ENCODE data around the gene SYT1.

The SYT1 gene

GRCh38 chr12:78898416-78898815, 33.8 kb downstream of the SYT1 start:
- TF ChIP-seq, protein P1, sequence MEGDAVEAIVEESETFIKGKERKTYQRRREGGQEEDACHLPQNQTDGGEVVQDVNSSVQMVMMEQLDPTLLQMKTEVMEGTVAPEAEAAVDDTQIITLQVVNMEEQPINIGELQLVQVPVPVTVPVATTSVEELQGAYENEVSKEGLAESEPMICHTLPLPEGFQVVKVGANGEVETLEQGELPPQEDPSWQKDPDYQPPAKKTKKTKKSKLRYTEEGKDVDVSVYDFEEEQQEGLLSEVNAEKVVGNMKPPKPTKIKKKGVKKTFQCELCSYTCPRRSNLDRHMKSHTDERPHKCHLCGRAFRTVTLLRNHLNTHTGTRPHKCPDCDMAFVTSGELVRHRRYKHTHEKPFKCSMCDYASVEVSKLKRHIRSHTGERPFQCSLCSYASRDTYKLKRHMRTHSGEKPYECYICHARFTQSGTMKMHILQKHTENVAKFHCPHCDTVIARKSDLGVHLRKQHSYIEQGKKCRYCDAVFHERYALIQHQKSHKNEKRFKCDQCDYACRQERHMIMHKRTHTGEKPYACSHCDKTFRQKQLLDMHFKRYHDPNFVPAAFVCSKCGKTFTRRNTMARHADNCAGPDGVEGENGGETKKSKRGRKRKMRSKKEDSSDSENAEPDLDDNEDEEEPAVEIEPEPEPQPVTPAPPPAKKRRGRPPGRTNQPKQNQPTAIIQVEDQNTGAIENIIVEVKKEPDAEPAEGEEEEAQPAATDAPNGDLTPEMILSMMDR (IDR thresholded peaks at IDR 0.05; ENCODE audit: low read depth, low read length) = no peak
- Histone ChIP-seq H3K27ac (no peak overlapping the region), H3K9me3 (ENCODE audit: severe bottlenecking) (no peaks in the 10 kb centered on the region), H3K27me3 (ENCODE audit: insufficient read depth, low read depth, severe bottlenecking) (no peaks in the 10 kb centered on the region), H3K4me3 (ENCODE audit: low read depth, low read length) (no peak overlapping the region), H3K36me3 (no peaks in the 10 kb centered on the region)
- DNase-seq = no peak

GRCh38 chr12:78914859-78915331, 50.3 kb downstream of the SYT1 start:
- no peaks in the 10 kb centered on the region for H3K27me3 ChIP-seq (ENCODE audit: insufficient read depth, low read depth, severe bottlenecking)
- TF ChIP-seq, protein P1 (IDR thresholded peaks at IDR 0.05; ENCODE audit: low read depth, low read length) = no peak
- no peaks in the 10 kb centered on the region for H3K36me3 ChIP-seq
- H3K4me3 ChIP-seq (ENCODE audit: low read depth, low read length) = no peak overlapping the region
- no peak for DNase-seq
- H3K27ac ChIP-seq = no peak overlapping the region
- H3K9me3 ChIP-seq (ENCODE audit: severe bottlenecking) = no peaks in the 10 kb centered on the region

GRCh38 chr12:78916845-78917480, 52.4 kb downstream of the SYT1 start:
- Histone ChIP-seq H3K27ac (no peak overlapping the region), H3K9me3 (ENCODE audit: severe bottlenecking) (no peaks in the 10 kb centered on the region), H3K27me3 (ENCODE audit: insufficient read depth, low read depth, severe bottlenecking) (no peaks in the 10 kb centered on the region), H3K36me3 (no peaks in the 10 kb centered on the region), H3K4me3 (ENCODE audit: low read depth, low read length) (no peak overlapping the region)
- DNase-seq = no peak
- TF ChIP-seq, protein P1 (IDR thresholded peaks at IDR 0.05; ENCODE audit: low read depth, low read length) = no peak

DNA sequence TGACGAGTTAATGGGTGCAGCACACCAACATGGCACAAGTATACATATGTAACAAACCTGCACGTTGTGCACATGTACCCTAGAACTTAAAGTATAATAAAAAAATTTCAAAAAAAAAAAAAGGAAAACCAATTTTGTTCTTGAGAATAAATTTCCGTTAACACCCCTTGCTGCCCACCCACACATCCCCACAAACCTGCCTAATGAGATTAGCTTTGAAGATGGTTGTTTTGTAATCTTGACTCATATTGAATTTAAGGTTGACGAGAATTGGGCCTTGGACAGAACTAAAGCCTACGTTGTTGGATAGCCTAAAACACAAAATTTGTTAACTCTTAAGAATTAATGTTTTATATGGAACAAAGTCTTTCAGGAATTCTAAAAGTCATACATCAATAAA, 52.9 kb downstream of the SYT1 start:
- no peaks in the 10 kb centered on the region for H3K27me3 ChIP-seq (ENCODE audit: insufficient read depth, low read depth, severe bottlenecking)
- TF ChIP-seq, protein P1 (IDR thresholded peaks at IDR 0.05; ENCODE audit: low read depth, low read length) = no peak
- H3K36me3 ChIP-seq = no peaks in the 10 kb centered on the region
- DNase-seq = no peak
- no peak overlapping the region for H3K4me3 ChIP-seq (ENCODE audit: low read depth, low read length)
- H3K27ac ChIP-seq = no peak overlapping the region
- H3K9me3 ChIP-seq (ENCODE audit: severe bottlenecking) = no peaks in the 10 kb centered on the region

- Histone ChIP-seq H3K4me3 (ENCODE audit: low read depth, low read length) (no peak overlapping the region), H3K27ac (no peak overlapping the region), H3K36me3 (no peaks in the 10 kb centered on the region), H3K9me3 (ENCODE audit: severe bottlenecking) (no peaks in the 10 kb centered on the region), H3K27me3 (ENCODE audit: insufficient read depth, low read depth, severe bottlenecking) (no peaks in the 10 kb centered on the region)
- TF ChIP-seq, protein P1 (IDR thresholded peaks at IDR 0.05; ENCODE audit: low read depth, low read length) = no peak
- no peak for DNase-seq
These were observed 53.7 kb downstream of the SYT1 start for GRCh38 chr12:78918268-78918667.
